Measurements from ENCODE around the gene AMN. TPM values are rescaled to one million over a fixed set of nuclear protein-coding genes. Genes with fewer than 3 reads are reported as not detected.
A peak's percentile ranks its signal among the peaks of the same experiment; 100 is the strongest.

The AMN gene
- total RNA-seq, 4 donors from 2014 or later, result 89.1 to 1,110 (median 806) TPM

DNA sequence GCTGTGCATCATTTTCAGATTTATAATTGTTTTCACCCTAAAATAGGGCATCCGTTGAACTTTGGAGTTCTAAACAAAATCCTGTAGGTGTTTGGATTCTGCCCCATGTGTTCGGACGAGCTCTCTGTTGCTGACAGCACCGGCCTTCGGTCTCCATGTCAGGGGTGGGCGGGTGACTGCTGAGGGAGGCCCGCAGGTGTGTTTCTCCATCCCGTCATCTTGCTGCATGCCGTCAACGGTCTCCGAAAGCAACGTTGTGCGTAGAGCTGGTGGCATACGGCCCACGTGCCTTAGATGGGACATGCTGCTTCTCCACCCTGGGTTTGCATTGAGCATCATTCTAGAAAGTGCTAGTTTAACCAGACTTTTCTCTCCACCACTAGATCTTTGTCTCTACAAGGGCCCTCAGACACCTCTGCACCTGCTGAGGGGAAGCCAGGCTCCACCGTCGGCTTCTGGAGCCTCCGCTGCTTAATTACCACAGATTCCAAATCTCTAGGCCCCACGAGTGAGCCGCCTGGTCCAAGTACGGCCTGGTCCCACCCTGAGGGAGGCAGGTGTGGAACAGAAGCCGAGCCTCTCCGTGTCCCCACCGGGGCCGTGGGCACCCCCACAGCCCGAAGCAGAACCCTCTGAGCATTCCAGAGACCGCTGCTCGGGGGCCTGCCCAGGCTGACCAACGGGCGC, 15.7 kb upstream of the AMN start:
- peaks cover 0 to 12% (median 5%) of the 10 kb centered on the region in 4 donors for H3K4me1 ChIP-seq
- TF ChIP-seq, protein P1, sequence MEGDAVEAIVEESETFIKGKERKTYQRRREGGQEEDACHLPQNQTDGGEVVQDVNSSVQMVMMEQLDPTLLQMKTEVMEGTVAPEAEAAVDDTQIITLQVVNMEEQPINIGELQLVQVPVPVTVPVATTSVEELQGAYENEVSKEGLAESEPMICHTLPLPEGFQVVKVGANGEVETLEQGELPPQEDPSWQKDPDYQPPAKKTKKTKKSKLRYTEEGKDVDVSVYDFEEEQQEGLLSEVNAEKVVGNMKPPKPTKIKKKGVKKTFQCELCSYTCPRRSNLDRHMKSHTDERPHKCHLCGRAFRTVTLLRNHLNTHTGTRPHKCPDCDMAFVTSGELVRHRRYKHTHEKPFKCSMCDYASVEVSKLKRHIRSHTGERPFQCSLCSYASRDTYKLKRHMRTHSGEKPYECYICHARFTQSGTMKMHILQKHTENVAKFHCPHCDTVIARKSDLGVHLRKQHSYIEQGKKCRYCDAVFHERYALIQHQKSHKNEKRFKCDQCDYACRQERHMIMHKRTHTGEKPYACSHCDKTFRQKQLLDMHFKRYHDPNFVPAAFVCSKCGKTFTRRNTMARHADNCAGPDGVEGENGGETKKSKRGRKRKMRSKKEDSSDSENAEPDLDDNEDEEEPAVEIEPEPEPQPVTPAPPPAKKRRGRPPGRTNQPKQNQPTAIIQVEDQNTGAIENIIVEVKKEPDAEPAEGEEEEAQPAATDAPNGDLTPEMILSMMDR (IDR thresholded peaks at IDR 0.05), result no peak
- no peak for TF ChIP-seq POLR2A (IDR thresholded peaks at IDR 0.05)
- no peaks in the 10 kb centered on the region for H3K9me3 ChIP-seq
- H3K36me3 ChIP-seq, result peaks cover 0 to 39% (median 0%) of the 10 kb centered on the region in 3 donors
- H3K27ac ChIP-seq, result no peak overlapping the region
- DNase-seq, result peak in 1 of 3 donors; percentile 31
- no peaks in the 10 kb centered on the region for H3K27me3 ChIP-seq
- H3K4me3 ChIP-seq, result no peak overlapping the region

DNA sequence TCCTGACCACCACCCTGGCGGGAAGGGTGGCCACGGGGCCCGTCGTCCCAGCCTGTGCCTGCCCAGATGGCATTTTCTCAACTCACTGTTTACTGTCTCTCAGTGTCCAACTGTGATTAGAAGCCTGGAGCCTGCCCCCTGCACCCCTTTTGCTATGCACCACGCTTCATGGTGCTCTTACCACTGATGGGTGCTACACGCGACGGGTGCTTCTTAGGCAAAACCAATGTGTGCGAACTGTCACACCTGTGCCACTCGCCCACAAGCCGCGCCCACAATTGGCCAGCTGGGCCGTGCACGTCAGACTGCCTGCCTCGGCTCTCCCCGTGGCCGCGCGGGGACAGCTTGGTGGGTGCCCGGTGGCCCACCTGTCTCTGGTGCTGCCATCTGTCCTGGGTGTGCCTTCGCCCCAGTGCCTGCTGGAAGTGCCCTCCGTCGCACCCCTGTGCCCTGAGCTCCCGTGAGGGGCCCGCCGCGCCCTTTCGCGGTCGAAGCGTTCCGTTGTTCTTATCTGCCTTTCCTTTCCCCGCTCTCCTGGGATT, 15.1 kb upstream of the AMN start:
- no peak overlapping the region for H3K27ac ChIP-seq
- H3K36me3 ChIP-seq, result peaks cover 0 to 39% (median 0%) of the 10 kb centered on the region in 3 donors
- no peaks in the 10 kb centered on the region for H3K9me3 ChIP-seq
- H3K4me1 ChIP-seq, result peaks cover 0 to 6% (median 2%) of the 10 kb centered on the region in 4 donors
- no peak for DNase-seq
- H3K27me3 ChIP-seq, result no peaks in the 10 kb centered on the region
- H3K4me3 ChIP-seq, result no peak overlapping the region
- TF ChIP-seq, protein P1 (IDR thresholded peaks at IDR 0.05), result no peak
- no peak for TF ChIP-seq POLR2A (IDR thresholded peaks at IDR 0.05)

- no peak for TF ChIP-seq POLR2A (IDR thresholded peaks at IDR 0.05)
- TF ChIP-seq, protein P1 (IDR thresholded peaks at IDR 0.05), result no peak
- Histone ChIP-seq H3K4me1 (peaks cover 0 to 1% (median 0%) of the 10 kb centered on the region in 4 donors), H3K27ac (no peak overlapping the region), H3K9me3 (no peaks in the 10 kb centered on the region), H3K27me3 (no peaks in the 10 kb centered on the region), H3K4me3 (no peak overlapping the region), H3K36me3 (peaks cover 0 to 34% (median 0%) of the 10 kb centered on the region in 3 donors)
- no peak for DNase-seq
These were observed 14.3 kb upstream of the AMN start for GRCh38 chr14:102907980-102908730.

DNA sequence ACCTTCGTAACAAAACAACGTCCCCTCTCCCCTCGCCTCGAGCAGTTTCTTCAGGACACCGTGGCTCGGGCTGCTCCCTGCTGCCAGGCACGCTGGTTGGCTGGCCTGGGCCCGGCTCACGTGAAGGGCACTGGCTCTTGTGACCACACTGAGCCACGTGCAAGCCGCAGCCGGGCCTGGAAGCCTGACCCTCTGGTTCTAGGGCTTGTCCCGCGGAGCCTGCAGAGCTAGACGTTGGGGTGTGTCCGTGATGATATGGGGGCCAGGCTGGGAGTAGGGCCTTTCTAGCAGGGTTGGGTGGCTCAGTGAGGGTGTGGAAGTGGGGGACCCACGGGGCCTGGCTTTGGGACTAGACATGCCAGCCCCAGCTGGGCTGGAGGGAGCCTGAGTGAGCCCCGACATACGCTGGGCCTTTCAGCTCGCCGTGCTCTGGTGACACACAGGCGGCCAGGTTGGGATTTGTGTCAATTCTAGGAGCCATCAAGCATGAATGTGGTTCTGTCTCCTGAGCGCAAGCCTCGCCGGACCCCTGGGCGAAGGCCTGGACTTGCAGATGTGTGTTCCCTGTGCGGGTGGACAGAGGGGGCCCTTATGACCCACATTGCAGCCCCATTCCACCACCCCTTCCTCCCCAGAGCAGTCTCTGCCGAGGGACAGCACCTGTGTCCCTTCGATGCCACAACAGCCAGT, 13.6 kb upstream of the AMN start:
- TF ChIP-seq POLR2A (IDR thresholded peaks at IDR 0.05), result no peak
- TF ChIP-seq, protein P1 (IDR thresholded peaks at IDR 0.05), result no peak
- H3K9me3 ChIP-seq, result no peaks in the 10 kb centered on the region
- peak in 1 of 3 donors; percentile 39 for DNase-seq
- no peak overlapping the region for H3K4me3 ChIP-seq
- H3K27ac ChIP-seq, result no peak overlapping the region
- H3K27me3 ChIP-seq, result no peaks in the 10 kb centered on the region
- peaks cover 0 to 27% (median 0%) of the 10 kb centered on the region in 3 donors for H3K36me3 ChIP-seq
- H3K4me1 ChIP-seq, result peaks cover 0 to 9% (median 0%) of the 10 kb centered on the region in 4 donors

DNA sequence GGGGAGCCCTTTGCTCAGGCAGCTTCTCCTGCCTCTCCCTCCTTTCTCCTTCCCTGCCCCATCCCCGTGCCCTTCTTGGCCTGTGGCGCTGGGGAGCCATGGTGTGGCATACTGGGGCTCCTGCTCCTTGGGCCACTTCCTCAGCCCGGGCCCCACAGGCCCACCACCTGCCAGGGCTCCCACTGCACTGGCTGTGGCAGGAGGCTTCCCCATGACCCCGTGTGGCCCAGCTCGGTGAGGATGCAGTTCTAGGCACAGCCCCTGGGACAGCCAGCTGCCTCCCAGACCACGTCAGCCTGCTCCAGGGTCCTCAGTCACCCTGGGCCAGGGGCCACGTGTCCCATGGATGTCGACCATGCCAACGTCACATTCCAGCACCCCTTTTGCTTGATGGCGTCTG, 13.0 kb upstream of the AMN start:
- H3K27ac ChIP-seq, result no peak overlapping the region
- no peaks in the 10 kb centered on the region for H3K9me3 ChIP-seq
- no peak overlapping the region for H3K4me3 ChIP-seq
- peak in 1 of 3 donors; percentile 34 for DNase-seq
- H3K36me3 ChIP-seq, result peaks cover 0 to 22% (median 0%) of the 10 kb centered on the region in 3 donors
- no peaks in the 10 kb centered on the region for H3K27me3 ChIP-seq
- no peak for TF ChIP-seq POLR2A (IDR thresholded peaks at IDR 0.05)
- TF ChIP-seq, protein P1 (IDR thresholded peaks at IDR 0.05), result no peak
- peaks cover 0 to 14% (median 0%) of the 10 kb centered on the region in 4 donors for H3K4me1 ChIP-seq

All from Peyer's patch (tissue), 4 donors.